GM12878 (cell line): ENCODE results near the gene MICAL3. TPM values are rescaled to one million over a fixed set of nuclear protein-coding genes. Genes with fewer than 3 reads are reported as not detected.

Experiments
- FOS ChIP-seq: IDR thresholded peaks from 3 replicates; pipeline ENCODE4 v1.6.1; 2011; ENCODE audit warnings: borderline replicate concordance; ENCODE audit not compliant: insufficient read length; ENCODE audit errors: extremely low read depth
- MTA2 ChIP-seq: fragments of 450-650 bp; IDR thresholded peaks from 2 replicates; pipeline ENCODE4 v1.6.1; 2016; ENCODE audit warnings: low read depth, mild to moderate bottlenecking, moderate library complexity
- NFYA ChIP-seq: IDR thresholded peaks from 2 replicates; pipeline ENCODE4 v1.6.1; 2011; ENCODE audit warnings: low read depth, mild to moderate bottlenecking, low read length, improper control_type of control experiment, borderline replicate concordance
- PAX8 ChIP-seq: fragments of 450-650 bp; IDR thresholded peaks from 2 replicates; pipeline ENCODE4 v1.6.1; 2017; ENCODE audit warnings: mild to moderate bottlenecking, moderate library complexity
- RBBP5 ChIP-seq: fragments of 200-600 bp; sonication (generic); conservative IDR thresholded peaks from 2 replicates; pipeline ENCODE4 v1.6.1; 2016
- RCOR1 ChIP-seq: conservative IDR thresholded peaks from 2 replicates; pipeline ENCODE4 v1.6.1; 2012; ENCODE audit warnings: low read depth, low read length, improper control_type of control experiment
- SMAD5 ChIP-seq: IDR thresholded peaks from 2 replicates; pipeline ENCODE4 v1.6.1; 2016; ENCODE audit warnings: antibody characterized with exemption, low read depth
- polyA plus RNA-seq, 11 experiments: library from polyadenylated mRNA; depleted of rRNA in 4 of 11; unstranded in 6 of 11; stranded (reverse) in 5 of 11; fragments of >200 nt; fragmentation: Nextera tagmentation in 4 of 11; fragmentation: Illumina TruSeq in 1 of 11; extraction: Ambion mirVana in 4 of 11; extraction: Trizol in 1 of 11; gene quantifications; 1 replicate in 1 of 11; 2 replicates in 10 of 11; pipeline versions ENCODE4 v1.2.1 to v1.2.3, GENCODE V29; 2011 to 2016; ENCODE audit warnings: inconsistent platforms in 2 of 11, missing spikeins in 2 of 11, low read depth in 1 of 11
- total RNA-seq, 4 experiments: library from RNA; depleted of rRNA in 3 of 4; stranded (reverse); fragments of >200 nt in 3 of 4; fragmentation: Illumina TruSeq in 1 of 4; extraction: Trizol in 1 of 4; gene quantifications; 2 replicates each; pipeline versions ENCODE4 v1.2.1 to v1.2.3, GENCODE V29; 2013 to 2021
- TF ChIP-seq, protein P1 (sequence below): fragments of 450-650 bp; IDR thresholded peaks from 2 replicates; pipeline ENCODE4 v1.6.1; 2016; ENCODE audit warnings: mild to moderate bottlenecking
- TF ChIP-seq, protein P2 (sequence below): IDR thresholded peaks from 2 replicates; pipeline ENCODE4 v1.6.1; 2012; ENCODE audit warnings: improper control_type of control experiment, low read depth, low read length; ENCODE audit not compliant: insufficient replicate concordance
- TF ChIP-seq, protein P3 (sequence below): fragments of 450-650 bp; formaldehyde crosslinking; IDR thresholded peaks from 2 replicates; pipeline ENCODE4 v1.4.0; 2020; ENCODE audit warnings: mild to moderate bottlenecking, moderate library complexity

The MICAL3 gene
- total and polyA plus RNA-seq, 10 of the 15 experiments (the other 5 are each of a cell fraction or from before 2014, with no cell fraction given) = 2.6 to 92.2 (median 24.0) TPM

DNA sequence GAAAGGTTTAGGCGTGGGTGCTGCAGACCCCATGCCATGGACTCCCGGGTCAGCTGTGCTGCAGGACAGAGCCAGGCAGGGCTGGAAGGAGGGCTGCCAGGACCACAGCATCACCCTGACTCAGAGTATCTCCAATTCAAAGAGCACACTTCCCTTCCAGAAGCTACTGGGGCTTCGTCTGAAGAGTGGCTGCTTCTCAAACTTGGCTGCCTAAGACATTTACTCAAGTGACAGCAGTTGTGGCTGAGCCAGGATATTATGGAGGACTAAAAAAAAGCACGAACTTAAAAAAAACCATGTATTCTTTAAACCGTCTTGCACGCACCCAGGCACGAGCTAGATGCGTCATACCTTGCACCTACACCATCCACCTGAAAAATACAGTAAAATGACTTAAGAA lies 237.1 kb downstream of the MICAL3 start (continued):
- TF ChIP-seq, protein P1, sequence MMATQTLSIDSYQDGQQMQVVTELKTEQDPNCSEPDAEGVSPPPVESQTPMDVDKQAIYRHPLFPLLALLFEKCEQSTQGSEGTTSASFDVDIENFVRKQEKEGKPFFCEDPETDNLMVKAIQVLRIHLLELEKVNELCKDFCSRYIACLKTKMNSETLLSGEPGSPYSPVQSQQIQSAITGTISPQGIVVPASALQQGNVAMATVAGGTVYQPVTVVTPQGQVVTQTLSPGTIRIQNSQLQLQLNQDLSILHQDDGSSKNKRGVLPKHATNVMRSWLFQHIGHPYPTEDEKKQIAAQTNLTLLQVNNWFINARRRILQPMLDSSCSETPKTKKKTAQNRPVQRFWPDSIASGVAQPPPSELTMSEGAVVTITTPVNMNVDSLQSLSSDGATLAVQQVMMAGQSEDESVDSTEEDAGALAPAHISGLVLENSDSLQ = no peak
- no peak for TF ChIP-seq PAX8
- no peak for TF ChIP-seq NFYA
- no peak for TF ChIP-seq RCOR1
- TF ChIP-seq, protein P2, sequence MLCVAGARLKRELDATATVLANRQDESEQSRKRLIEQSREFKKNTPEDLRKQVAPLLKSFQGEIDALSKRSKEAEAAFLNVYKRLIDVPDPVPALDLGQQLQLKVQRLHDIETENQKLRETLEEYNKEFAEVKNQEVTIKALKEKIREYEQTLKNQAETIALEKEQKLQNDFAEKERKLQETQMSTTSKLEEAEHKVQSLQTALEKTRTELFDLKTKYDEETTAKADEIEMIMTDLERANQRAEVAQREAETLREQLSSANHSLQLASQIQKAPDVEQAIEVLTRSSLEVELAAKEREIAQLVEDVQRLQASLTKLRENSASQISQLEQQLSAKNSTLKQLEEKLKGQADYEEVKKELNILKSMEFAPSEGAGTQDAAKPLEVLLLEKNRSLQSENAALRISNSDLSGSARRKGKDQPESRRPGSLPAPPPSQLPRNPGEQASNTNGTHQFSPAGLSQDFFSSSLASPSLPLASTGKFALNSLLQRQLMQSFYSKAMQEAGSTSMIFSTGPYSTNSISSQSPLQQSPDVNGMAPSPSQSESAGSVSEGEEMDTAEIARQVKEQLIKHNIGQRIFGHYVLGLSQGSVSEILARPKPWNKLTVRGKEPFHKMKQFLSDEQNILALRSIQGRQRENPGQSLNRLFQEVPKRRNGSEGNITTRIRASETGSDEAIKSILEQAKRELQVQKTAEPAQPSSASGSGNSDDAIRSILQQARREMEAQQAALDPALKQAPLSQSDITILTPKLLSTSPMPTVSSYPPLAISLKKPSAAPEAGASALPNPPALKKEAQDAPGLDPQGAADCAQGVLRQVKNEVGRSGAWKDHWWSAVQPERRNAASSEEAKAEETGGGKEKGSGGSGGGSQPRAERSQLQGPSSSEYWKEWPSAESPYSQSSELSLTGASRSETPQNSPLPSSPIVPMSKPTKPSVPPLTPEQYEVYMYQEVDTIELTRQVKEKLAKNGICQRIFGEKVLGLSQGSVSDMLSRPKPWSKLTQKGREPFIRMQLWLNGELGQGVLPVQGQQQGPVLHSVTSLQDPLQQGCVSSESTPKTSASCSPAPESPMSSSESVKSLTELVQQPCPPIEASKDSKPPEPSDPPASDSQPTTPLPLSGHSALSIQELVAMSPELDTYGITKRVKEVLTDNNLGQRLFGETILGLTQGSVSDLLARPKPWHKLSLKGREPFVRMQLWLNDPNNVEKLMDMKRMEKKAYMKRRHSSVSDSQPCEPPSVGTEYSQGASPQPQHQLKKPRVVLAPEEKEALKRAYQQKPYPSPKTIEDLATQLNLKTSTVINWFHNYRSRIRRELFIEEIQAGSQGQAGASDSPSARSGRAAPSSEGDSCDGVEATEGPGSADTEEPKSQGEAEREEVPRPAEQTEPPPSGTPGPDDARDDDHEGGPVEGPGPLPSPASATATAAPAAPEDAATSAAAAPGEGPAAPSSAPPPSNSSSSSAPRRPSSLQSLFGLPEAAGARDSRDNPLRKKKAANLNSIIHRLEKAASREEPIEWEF = no peak
- TF ChIP-seq FOS = no peak
- no peak for TF ChIP-seq SMAD5
- TF ChIP-seq, protein P3, sequence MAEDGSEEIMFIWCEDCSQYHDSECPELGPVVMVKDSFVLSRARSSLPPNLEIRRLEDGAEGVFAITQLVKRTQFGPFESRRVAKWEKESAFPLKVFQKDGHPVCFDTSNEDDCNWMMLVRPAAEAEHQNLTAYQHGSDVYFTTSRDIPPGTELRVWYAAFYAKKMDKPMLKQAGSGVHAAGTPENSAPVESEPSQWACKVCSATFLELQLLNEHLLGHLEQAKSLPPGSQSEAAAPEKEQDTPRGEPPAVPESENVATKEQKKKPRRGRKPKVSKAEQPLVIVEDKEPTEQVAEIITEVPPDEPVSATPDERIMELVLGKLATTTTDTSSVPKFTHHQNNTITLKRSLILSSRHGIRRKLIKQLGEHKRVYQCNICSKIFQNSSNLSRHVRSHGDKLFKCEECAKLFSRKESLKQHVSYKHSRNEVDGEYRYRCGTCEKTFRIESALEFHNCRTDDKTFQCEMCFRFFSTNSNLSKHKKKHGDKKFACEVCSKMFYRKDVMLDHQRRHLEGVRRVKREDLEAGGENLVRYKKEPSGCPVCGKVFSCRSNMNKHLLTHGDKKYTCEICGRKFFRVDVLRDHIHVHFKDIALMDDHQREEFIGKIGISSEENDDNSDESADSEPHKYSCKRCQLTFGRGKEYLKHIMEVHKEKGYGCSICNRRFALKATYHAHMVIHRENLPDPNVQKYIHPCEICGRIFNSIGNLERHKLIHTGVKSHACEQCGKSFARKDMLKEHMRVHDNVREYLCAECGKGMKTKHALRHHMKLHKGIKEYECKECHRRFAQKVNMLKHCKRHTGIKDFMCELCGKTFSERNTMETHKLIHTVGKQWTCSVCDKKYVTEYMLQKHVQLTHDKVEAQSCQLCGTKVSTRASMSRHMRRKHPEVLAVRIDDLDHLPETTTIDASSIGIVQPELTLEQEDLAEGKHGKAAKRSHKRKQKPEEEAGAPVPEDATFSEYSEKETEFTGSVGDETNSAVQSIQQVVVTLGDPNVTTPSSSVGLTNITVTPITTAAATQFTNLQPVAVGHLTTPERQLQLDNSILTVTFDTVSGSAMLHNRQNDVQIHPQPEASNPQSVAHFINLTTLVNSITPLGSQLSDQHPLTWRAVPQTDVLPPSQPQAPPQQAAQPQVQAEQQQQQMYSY (CRISPR knock-in tag) = no peak
- TF ChIP-seq RBBP5 = no peak
- no peak for TF ChIP-seq MTA2
